ENCODE data around the gene GPC2.
A peak's percentile ranks its signal among the peaks of the same experiment; 100 is the strongest.

Gene GPC2

DNA sequence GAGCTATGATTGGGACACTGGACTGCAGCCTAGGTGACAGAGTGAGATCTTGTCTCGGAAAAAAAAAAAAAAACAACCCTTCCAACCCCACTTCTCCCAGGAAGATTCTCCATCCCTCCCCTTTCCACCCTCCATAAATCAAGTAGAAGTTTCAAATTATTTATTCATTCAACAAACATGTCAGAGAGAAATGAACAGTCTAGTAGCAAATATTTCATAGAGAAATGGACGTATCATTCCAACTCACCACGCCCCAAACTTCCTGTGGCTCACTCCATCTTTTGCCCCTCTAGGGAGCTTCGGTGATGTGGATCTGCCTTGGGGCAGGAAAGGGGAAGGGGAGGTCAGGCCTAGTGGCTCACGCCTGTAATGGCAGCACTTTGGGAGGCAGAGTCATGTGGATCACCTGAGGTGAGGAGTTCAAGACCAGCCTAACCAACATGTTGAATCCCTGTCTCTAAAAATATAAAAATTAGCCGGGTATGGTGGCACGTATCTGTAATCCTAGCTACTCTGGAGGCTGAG lies 18.0 kb downstream of the GPC2 start:
- Histone ChIP-seq H3K4me3 (ENCODE audit: low read depth in 1 of 5, low read length in 5 of 5) (peak overlapping the region in 4 of 5 donors; percentile 73 to 85 (median 77)), H3K9me3 (ENCODE audit: control insufficient read depth in 5 of 5, low read length in 5 of 5) (no peaks in the 10 kb centered on the region), H3K36me3 (ENCODE audit: control insufficient read depth in 5 of 5, insufficient read depth in 5 of 5, low read length in 5 of 5) (peaks cover 0 to 28% (median 24%) of the 10 kb centered on the region in 5 donors), H3K4me1 (ENCODE audit: control insufficient read depth in 5 of 5, insufficient read depth in 5 of 5, low read length in 5 of 5) (peaks cover 3 to 35% (median 27%) of the 10 kb centered on the region in 5 donors), H3K27me3 (ENCODE audit: control insufficient read depth in 5 of 5, insufficient read depth in 4 of 5, low read length in 5 of 5) (no peaks in the 10 kb centered on the region), H3K9ac (ENCODE audit: low read length in 5 of 5) (peak overlapping the region in 3 of 5 donors; percentile 77 to 91 (median 87)), H3K27ac (ENCODE audit: low read depth, low read length) (peak overlapping the region; percentile 72)

DNA sequence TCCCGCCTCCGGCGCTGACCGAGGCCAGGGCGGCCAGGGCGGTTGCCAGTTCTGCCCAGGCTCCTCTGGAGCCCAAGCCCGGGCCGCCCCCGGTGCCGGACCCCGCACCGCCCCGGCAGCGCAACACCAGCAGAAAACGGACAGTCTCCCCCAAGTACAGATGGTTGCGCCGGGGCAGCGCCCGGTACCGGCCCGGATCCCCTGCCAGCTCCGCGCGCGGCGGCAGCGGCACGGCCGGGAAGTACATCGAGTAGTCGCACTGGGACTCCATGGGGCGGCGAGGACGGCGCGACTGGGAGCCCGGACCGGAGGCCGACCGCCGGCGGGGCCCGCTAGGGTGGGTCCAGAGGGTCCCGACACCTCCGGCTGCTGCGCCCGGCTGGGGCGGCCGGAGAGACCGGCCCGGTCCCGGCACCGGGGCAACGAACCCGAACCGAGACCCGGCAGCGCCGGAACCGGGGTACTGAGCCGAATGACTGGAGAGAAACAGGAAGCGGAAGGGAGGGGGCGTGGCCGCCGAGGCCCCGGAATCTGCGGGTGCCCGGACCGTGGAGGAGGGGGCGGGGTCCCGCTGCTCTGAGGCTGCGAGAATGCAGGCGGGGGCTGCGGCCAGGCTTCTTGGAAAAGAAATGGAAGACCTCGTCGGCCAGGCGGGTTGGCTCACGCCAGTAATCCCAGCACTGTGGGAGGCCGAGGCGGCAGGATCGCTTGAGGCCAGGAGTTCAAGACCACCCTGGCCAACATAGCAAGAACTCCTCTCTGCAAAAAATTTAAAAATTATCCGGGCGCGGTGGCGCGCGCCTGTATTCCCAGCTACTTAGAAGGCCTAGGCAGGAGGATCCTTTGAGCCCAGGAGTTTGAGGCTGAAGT lies 18.7 kb downstream of the GPC2 start, which contains the start of gene TRAPPC14:
TRAPPC14 (minus strand) TSS at position 495 of the 870 bp plus-strand sequence; CDS start at position 271, 224 bp downstream.
- H3K36me3 ChIP-seq (ENCODE audit: control insufficient read depth in 5 of 5, insufficient read depth in 5 of 5, low read length in 5 of 5), result peaks cover 0 to 34% (median 31%) of the 10 kb centered on the region in 5 donors
- no peaks in the 10 kb centered on the region for H3K9me3 ChIP-seq (ENCODE audit: control insufficient read depth in 5 of 5, low read length in 5 of 5)
- H3K4me1 ChIP-seq (ENCODE audit: control insufficient read depth in 5 of 5, insufficient read depth in 5 of 5, low read length in 5 of 5), result peaks cover 3 to 40% (median 31%) of the 10 kb centered on the region in 5 donors
- H3K9ac ChIP-seq (ENCODE audit: low read length in 5 of 5), result peak within 1 kb of the TSS; percentile 63 to 91 (median 77)
- peak within 1 kb of the TSS; percentile 67 to 85 (median 74) for H3K4me3 ChIP-seq (ENCODE audit: low read depth in 1 of 5, low read length in 5 of 5)
- H3K27ac ChIP-seq (ENCODE audit: low read depth, low read length), result peak within 1 kb of the TSS; percentile 72
- no peaks in the 10 kb centered on the region for H3K27me3 ChIP-seq (ENCODE audit: control insufficient read depth in 5 of 5, insufficient read depth in 4 of 5, low read length in 5 of 5)

DNA sequence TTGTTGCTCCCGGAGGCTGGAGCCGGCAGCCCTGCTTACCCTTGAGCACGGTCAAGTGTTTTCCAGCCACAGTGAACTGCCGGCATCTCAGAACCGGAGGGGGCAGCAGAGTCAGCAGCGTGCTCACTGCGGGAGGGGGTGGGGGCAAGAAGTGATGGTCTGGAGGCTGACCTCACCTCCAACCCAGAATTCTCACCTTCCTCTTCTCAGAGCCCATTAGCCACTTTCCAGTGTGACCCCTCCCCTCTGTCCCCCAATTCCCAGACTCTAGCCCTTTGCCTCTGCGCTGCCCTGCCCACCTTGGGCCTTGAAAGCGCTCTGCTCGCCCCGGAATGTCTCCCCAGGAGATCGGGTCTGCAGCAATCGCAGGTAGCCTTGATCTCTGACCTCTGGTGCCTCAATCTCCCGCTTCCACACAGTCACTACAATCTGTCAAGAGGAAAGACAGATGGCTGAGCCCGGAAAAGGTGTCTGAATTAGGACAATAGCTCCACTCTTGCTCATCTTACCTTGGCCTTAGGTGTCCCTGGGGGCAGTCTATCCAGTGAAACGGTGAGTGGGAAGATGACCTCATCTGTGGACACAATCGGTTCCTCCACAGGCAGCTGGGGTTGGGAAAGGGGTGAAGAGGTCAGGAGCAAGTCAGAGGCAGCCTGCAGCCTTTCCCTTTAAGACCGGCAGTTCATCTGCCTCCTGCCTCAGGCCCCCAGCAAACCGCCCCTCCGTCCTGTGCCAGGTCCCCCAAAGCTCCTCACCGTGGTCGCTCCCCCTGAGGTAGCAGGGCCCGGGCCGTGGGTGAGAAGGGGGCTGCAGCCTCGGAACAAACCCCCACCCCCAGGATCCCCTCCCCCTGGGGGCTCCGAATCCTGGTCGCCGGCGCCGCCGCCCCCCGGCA lies 19.6 kb downstream of the GPC2 start:
- peaks cover 3 to 42% (median 31%) of the 10 kb centered on the region in 5 donors for H3K4me1 ChIP-seq (ENCODE audit: control insufficient read depth in 5 of 5, insufficient read depth in 5 of 5, low read length in 5 of 5)
- H3K27ac ChIP-seq (ENCODE audit: low read depth, low read length), result peak overlapping the region; percentile 72
- H3K9me3 ChIP-seq (ENCODE audit: control insufficient read depth in 5 of 5, low read length in 5 of 5), result no peaks in the 10 kb centered on the region
- H3K27me3 ChIP-seq (ENCODE audit: control insufficient read depth in 5 of 5, insufficient read depth in 4 of 5, low read length in 5 of 5), result no peaks in the 10 kb centered on the region
- H3K9ac ChIP-seq (ENCODE audit: low read length in 5 of 5), result peak overlapping the region; percentile 63 to 91 (median 77)
- peak overlapping the region; percentile 67 to 85 (median 74) for H3K4me3 ChIP-seq (ENCODE audit: low read depth in 1 of 5, low read length in 5 of 5)
- peaks cover 0 to 41% (median 36%) of the 10 kb centered on the region in 5 donors for H3K36me3 ChIP-seq (ENCODE audit: control insufficient read depth in 5 of 5, insufficient read depth in 5 of 5, low read length in 5 of 5)

DNA sequence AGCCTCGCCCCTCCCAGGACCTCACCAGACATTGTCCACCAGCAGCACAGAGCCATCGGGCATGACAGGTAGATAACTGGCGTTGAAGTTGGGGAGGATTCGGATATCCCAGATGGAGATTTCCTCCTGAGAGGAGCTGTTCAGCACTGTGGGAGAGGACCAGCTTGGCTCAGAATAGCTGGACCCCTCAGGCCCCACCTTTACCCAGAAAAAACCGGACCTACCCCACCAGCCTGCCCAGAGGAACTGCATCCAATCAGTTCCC lies 20.2 kb downstream of the GPC2 start:
- H3K9ac ChIP-seq (ENCODE audit: low read length in 5 of 5), result peak overlapping the region in 3 of 5 donors; percentile 74 to 87 (median 77)
- no peaks in the 10 kb centered on the region for H3K27me3 ChIP-seq (ENCODE audit: control insufficient read depth in 5 of 5, insufficient read depth in 4 of 5, low read length in 5 of 5)
- H3K9me3 ChIP-seq (ENCODE audit: control insufficient read depth in 5 of 5, low read length in 5 of 5), result no peaks in the 10 kb centered on the region
- no peak overlapping the region for H3K27ac ChIP-seq (ENCODE audit: low read depth, low read length)
- no peak overlapping the region for H3K4me3 ChIP-seq (ENCODE audit: low read depth in 1 of 5, low read length in 5 of 5)
- peaks cover 3 to 46% (median 31%) of the 10 kb centered on the region in 5 donors for H3K4me1 ChIP-seq (ENCODE audit: control insufficient read depth in 5 of 5, insufficient read depth in 5 of 5, low read length in 5 of 5)
- H3K36me3 ChIP-seq (ENCODE audit: control insufficient read depth in 5 of 5, insufficient read depth in 5 of 5, low read length in 5 of 5), result peaks cover 0 to 41% (median 36%) of the 10 kb centered on the region in 5 donors

DNA sequence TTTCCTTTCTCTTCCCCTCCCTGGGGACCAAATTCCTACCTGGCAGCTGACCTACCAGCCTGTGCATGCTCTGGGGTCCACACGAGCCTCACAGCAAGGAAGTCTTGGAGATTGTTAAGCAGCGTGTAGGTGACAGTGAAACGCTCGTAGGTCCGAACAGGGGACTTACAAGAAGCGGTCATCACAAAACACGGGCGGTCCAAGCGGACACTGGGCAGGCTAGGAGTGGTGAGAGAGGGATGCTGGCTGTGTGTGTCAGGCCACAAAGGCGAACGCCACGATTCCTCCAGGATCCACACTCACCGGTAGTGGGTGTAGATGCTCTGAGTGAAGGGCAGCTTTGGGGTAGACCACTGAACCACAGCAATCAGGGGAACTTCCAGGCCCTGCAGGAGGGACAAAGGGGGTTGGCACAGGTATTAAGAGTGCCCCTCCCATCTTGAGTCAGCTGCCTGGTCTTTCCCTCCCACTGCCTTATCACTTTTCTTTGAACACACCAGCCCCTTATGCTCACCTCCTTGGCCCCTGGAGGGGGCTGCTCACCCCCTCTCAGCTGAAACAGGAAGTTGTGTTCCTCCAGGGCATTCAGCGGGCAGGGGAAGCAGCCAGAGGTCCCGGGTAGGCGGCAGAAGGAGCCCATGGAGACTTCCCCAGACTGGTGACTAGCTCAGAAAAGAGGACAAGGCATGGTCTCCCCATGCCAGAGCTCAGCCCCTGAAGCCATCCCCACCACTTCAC lies 20.7 kb downstream of the GPC2 start:
- Histone ChIP-seq H3K9ac (ENCODE audit: low read length in 5 of 5) (peak overlapping the region in 2 of 5 donors; percentile 25 to 87), H3K36me3 (ENCODE audit: control insufficient read depth in 5 of 5, insufficient read depth in 5 of 5, low read length in 5 of 5) (peaks cover 0 to 41% (median 36%) of the 10 kb centered on the region in 5 donors), H3K9me3 (ENCODE audit: control insufficient read depth in 5 of 5, low read length in 5 of 5) (no peaks in the 10 kb centered on the region), H3K4me3 (ENCODE audit: low read depth in 1 of 5, low read length in 5 of 5) (no peak overlapping the region), H3K27ac (ENCODE audit: low read depth, low read length) (no peak overlapping the region), H3K27me3 (ENCODE audit: control insufficient read depth in 5 of 5, insufficient read depth in 4 of 5, low read length in 5 of 5) (no peaks in the 10 kb centered on the region), H3K4me1 (ENCODE audit: control insufficient read depth in 5 of 5, insufficient read depth in 5 of 5, low read length in 5 of 5) (peaks cover 3 to 48% (median 31%) of the 10 kb centered on the region in 5 donors)

DNA sequence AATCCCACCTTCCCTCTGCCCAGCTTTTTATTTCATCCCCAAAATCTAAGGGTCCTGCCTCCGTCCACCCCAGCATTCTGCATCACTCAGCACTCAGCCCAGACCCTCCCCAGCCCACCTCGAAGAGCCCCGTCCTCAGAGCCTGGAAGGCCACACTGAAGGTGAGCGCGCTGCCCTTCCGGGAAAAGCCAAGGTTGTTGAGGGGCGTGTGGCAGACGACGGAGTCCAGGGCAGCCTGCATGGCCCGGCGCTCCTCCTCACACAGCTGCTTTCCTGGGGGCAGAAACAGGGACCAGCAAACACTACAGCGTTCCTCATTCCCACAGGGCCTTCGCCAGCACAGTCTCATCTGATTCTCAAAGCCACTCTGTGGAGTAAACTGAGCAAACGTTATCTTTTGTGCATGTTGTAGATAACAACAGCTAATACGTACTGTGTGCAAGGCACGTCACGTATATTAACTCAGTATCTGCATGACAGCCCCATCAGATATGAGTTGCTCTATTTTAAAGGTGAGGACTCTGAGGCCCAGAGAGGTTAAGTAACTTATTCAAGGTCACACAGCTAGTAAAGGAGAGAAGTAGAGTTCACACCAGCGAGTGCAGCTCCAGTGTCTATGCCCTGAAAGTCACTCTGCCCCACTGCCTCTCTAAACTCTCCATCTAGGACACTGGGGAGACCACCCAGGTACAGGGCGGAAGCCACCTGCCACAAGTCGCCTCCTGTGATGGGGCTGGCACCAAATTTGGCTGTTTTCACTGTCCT lies 21.4 kb downstream of the GPC2 start:
- no peak overlapping the region for H3K27ac ChIP-seq (ENCODE audit: low read depth, low read length)
- H3K27me3 ChIP-seq (ENCODE audit: control insufficient read depth in 5 of 5, insufficient read depth in 4 of 5, low read length in 5 of 5), result no peaks in the 10 kb centered on the region
- H3K9ac ChIP-seq (ENCODE audit: low read length in 5 of 5), result no peak overlapping the region
- H3K9me3 ChIP-seq (ENCODE audit: control insufficient read depth in 5 of 5, low read length in 5 of 5), result no peaks in the 10 kb centered on the region
- H3K4me3 ChIP-seq (ENCODE audit: low read depth in 1 of 5, low read length in 5 of 5), result no peak overlapping the region
- peaks cover 3 to 48% (median 31%) of the 10 kb centered on the region in 5 donors for H3K4me1 ChIP-seq (ENCODE audit: control insufficient read depth in 5 of 5, insufficient read depth in 5 of 5, low read length in 5 of 5)
- H3K36me3 ChIP-seq (ENCODE audit: control insufficient read depth in 5 of 5, insufficient read depth in 5 of 5, low read length in 5 of 5), result peaks cover 0 to 41% (median 36%) of the 10 kb centered on the region in 5 donors

DNA sequence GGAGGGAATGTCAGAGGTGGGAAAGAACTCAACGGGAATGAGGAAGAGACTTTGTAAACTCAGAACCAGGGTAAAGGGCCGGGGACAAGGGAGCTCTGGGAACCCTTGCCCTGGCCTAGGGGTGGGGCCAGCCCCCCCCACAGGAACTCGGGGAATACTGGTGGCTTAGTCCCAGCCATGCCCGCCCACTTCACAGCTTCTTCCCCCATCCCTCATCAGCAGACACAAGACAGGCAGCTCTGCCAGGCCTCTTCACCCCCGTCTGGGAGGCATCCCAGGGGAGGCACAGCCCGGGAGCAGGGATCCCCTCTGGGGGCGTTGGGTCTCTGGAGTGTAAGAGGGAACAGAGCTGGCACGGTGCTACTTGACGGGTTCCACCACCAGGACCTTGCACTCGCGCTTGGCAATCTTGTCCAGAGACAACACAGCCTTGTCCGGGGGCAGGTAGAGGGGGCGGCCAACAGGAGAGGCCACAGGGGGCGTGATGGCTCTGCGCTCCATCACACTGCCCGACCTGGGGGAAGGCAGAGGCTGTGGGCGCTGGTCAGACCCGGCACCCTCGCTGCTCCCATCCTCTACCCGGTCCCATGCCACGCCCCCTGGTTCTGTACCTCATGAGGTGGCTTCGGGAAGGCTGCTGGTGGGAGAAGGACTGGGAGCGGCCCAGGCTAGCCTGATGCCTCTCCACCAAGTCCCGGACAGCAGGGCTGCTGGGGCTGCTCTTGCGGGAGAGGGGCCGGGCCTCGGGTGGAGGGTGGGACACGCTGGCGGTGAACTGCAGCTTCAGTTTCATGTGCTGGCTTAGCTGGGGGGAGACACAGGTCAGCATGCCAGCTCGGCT lies 22.3 kb downstream of the GPC2 start:
- Histone ChIP-seq H3K27me3 (ENCODE audit: control insufficient read depth in 5 of 5, insufficient read depth in 4 of 5, low read length in 5 of 5) (no peaks in the 10 kb centered on the region), H3K9me3 (ENCODE audit: control insufficient read depth in 5 of 5, low read length in 5 of 5) (no peaks in the 10 kb centered on the region), H3K4me1 (ENCODE audit: control insufficient read depth in 5 of 5, insufficient read depth in 5 of 5, low read length in 5 of 5) (peaks cover 3 to 52% (median 33%) of the 10 kb centered on the region in 5 donors), H3K4me3 (ENCODE audit: low read depth in 1 of 5, low read length in 5 of 5) (no peak overlapping the region), H3K9ac (ENCODE audit: low read length in 5 of 5) (peak overlapping the region in 1 of 5 donors; percentile 56), H3K27ac (ENCODE audit: low read depth, low read length) (no peak overlapping the region), H3K36me3 (ENCODE audit: control insufficient read depth in 5 of 5, insufficient read depth in 5 of 5, low read length in 5 of 5) (peaks cover 0 to 41% (median 36%) of the 10 kb centered on the region in 5 donors)

DNA sequence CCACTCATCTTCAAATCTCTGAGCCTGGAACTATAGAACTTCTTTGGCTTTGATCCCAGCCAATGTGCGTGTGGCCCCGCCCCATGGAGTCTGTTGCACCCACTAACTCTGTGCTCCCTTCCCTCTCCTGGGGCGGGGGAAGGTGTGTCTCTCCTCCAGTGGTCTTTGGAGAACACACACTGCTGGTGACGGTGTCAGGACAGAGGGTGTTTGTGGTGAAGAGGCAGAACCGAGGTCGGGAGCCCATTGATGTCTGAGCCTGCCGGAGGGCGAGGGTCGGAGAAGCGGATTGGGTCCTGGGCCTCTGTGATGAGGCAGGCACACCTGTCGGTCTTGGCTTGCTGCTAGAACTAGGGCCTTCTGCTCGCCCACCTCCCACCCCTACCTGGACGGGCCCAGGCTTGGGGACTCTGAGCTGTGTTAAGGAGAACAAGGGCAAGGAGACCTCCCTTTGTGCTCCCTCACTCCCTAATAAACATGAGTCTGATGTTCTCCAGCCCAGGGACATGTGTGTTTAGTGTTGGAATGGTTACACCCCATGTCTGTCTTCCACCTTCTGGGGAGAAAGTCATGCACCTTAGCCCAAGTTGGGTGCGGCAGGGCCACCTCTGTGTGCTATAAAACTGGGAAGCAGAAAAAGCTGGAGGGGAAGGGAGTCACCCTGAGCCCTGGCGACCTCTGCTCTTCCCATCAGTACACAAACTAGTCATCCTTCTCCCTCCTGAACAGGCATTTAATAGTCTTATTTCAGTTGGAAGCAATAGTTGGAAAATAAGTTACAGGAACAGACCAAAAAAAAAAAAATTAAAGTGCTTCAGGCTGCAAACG lies 23.3 kb downstream of the GPC2 start:
- H3K9me3 ChIP-seq (ENCODE audit: control insufficient read depth in 5 of 5, low read length in 5 of 5), result no peaks in the 10 kb centered on the region
- H3K9ac ChIP-seq (ENCODE audit: low read length in 5 of 5), result no peak overlapping the region
- no peaks in the 10 kb centered on the region for H3K27me3 ChIP-seq (ENCODE audit: control insufficient read depth in 5 of 5, insufficient read depth in 4 of 5, low read length in 5 of 5)
- H3K36me3 ChIP-seq (ENCODE audit: control insufficient read depth in 5 of 5, insufficient read depth in 5 of 5, low read length in 5 of 5), result peaks cover 0 to 41% (median 36%) of the 10 kb centered on the region in 5 donors
- H3K4me1 ChIP-seq (ENCODE audit: control insufficient read depth in 5 of 5, insufficient read depth in 5 of 5, low read length in 5 of 5), result peaks cover 5 to 58% (median 40%) of the 10 kb centered on the region in 5 donors
- no peak overlapping the region for H3K27ac ChIP-seq (ENCODE audit: low read depth, low read length)
- no peak overlapping the region for H3K4me3 ChIP-seq (ENCODE audit: low read depth in 1 of 5, low read length in 5 of 5)
